GM18526 (cell line): Measurements from ENCODE around the gene PTGIS.

Source experiments
- POLR2A ChIP-seq: IDR thresholded peaks from 3 replicates; pipeline ENCODE4 v1.6.1; 2011; ENCODE audit not compliant: insufficient read length; ENCODE audit errors: extremely low read depth

The PTGIS gene

GRCh38 chr20:49507741-49508434 is 60.0 kb downstream of the PTGIS start:
- no peak for TF ChIP-seq POLR2A

DNA sequence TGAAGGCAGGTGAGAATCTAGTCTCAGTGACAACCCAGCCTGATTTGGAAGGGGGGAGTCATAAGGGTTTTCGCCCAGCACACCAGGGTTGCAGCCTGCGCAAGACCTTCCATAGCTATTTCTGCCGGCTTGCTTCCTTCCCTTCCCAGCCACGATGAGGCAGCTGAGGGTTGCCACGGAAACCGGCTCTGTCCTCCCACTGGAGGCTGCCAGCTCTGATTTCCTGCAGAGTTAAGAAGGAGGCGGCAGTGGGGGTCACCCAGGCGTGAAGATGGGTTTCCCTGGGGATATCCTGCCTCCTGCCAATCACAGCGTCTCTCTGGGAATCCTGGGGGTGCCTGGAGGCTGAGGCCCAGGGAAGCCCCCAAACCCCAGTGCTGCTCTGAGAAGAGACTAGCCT is 62.4 kb downstream of the PTGIS start:
- no peak for TF ChIP-seq POLR2A

DNA sequence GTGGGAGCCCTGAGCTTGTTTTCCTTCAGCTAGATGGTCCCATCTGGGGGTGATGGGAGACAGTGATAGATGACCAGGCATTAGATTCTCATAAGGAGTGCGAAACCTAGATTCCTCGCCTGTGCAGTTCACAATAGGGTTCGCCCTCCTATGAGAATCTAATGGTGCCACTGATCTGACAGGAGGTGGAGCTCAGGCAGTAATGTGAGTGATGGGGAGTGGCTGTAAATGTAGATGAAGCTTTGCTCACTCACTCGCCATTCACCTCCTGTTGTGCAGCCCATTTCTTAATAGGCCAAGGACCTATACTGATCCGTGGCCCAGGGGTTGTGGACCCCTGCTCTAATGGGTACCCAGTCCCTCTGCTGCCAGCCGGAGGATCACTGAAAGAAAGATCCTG is 64.8 kb downstream of the PTGIS start:
- no peak for TF ChIP-seq POLR2A

GRCh38 chr20:49501917-49502316 is 66.0 kb downstream of the PTGIS start:
- no peak for TF ChIP-seq POLR2A

DNA sequence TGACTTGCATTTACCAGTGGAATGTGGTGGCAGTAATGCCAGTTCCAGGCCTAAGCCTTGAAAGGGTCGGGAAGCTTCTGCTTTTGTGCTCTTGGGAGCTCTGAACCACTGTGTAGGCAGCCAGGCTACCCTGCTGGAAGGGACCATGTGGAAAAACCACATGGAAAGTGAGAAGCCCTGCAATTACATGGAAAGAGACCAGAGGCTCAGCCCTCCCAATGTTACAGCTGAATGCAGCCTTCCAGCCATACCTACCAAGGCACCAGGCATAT is 70.6 kb downstream of the PTGIS start:
- no peak for TF ChIP-seq POLR2A

DNA sequence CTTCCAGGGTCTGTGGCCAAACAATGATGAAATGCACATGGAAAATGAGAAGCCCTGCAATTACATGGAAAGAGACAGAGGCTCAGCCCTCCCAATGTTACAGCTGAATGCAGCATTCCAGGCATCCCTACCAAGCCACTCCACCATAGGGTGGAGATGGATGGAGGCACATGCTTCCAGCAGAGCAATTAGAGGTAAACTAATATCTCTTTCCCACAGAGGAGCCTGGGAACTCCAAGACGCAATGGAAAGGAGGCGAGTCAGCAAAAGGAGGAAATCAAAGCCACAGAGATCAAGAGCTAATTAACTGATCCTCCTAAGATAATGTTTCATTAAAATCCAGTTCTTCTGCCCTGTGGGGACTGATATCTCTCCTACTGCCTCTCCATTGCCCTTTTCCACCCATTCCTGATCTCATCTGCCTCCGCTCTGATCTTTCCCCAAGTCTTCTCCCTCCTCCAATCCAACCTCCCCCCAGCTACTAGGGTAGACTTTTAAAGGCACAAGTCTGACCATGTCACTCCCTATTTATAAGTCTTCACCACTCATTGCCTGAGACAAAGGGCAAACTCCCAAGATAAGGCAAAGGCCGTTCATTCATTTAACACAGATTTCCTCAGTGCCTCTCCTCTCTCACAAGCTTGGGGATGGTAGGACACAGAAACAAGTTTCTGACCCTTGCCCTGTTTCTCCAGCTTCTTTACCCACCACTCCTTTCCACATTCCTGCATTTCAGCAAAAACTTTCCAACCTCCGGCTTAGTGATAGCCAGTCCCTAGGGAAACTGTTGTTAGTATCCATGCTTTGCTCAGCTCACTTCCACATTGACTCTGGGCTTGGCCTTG is 71.2 kb downstream of the PTGIS start:
- no peak for TF ChIP-seq POLR2A

DNA sequence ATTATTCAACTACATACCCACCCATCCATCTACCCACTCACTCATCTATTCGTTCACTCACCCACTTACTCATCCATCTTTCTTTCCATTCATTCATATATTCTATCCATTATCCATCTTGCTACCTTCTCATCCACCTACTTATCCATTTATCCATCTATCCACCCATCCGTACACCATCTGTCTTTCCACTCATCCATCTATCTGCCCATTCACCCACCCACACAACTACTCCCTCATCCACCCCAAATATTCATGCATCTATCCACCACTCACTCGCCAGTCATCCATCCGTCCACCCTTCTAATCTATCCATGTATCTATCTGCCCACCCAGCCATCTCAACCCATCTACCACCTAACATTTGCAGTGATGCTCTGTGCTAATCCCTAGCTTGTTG is 71.9 kb downstream of the PTGIS start:
- TF ChIP-seq POLR2A = no peak

GRCh38 chr20:49490689-49491088 is 77.2 kb downstream of the PTGIS start:
- no peak for TF ChIP-seq POLR2A

DNA sequence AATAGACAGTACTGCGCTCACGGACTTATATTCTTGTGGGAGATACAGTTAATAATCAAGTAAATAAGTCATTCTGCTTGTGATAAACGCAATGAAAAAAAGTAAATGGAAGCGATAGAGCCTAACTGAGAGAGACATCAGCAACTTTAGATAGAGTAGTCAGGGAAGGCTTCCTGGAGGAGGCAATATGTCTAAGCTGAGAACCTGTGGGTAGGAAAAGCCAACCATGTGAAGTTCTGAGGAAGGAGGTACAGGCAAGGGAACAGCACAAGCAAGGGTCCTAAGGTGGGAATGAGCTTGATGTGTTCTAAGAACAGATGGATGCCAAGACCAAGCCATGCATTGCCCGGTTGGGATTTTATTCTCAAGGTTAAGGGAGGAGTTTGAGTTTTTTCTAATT is 78.2 kb downstream of the PTGIS start:
- TF ChIP-seq POLR2A = no peak

- TF ChIP-seq POLR2A = no peak
Measured at GRCh38 chr20:49486064-49486463, 81.9 kb downstream of the PTGIS start.

DNA sequence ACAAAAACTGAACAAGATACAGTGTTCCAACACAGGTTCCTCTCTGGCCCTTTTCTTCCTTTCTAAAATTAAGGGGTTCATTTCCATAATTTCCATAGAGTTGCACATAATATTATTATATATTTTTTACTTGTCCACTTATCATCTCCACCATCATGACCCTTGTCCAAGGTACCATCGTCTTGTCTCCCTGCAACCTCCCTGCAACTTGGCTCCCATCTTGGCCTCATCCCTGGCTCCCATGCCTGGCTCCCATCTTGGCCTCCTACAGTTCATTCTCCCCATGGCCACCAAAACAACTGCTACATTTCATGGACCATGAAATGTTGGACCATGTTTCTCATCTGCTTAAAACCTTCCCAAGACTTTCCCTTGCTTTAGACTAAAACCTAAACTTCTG is 82.4 kb downstream of the PTGIS start:
- no peak for TF ChIP-seq POLR2A

- no peak for TF ChIP-seq POLR2A
Measured at GRCh38 chr20:49484180-49485140, 83.5 kb downstream of the PTGIS start.

DNA sequence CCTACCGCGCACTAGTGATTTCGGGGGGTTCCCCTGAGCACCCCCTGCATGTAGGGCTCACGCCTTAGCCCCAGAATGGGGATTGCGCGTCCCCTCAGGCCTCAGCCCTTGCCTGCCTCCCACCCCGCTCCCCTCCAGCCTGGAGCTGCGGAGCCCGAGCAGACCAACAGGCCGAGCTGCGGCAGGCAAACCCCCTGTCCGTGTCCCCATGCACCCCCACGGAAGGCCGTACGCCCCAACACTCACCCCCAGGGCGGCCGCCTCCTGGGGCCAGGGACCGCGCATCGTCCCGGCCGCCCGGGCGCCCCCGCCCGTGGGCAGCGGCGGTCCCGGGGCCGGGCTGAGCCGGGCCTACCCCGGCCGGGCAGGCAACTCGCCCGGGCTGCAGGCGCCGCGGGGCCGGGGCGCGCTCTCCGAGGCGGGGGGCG is 84.2 kb downstream of the PTGIS start:
- TF ChIP-seq POLR2A = no peak

DNA sequence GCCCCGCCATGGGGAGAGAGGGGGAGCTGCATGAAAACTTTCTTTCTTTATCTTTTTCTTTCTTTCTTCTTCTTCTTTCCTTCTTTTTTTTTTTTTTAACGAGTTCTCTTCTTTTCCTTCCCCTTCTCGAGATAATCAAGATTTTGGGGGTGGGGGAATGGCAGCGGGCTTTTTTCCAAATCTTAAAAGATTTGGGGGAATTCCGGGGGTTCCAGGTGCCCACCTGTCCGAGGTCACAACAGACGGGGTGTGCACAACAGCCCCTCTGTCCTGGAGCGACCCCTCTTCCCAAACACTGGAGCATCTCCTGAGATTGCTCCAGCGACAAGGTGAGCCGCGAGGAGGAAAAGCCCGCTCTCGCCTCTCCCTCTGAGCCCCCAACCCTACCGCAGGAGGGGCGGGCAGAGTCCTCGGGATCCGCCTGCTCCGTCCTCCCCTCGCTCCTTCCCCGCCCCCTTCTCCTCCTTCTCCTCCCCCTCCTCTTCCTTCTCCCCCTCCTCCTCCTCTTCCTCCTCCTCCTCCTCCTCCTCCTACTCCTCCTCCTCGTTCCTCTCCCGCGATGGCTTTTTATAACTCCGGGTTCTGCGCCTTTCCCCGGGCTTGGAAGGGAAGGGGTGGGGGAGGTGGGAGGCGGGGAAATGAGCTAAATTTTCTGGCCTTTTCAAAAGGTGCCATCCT is 84.8 kb downstream of the PTGIS start:
- TF ChIP-seq POLR2A = no peak

DNA sequence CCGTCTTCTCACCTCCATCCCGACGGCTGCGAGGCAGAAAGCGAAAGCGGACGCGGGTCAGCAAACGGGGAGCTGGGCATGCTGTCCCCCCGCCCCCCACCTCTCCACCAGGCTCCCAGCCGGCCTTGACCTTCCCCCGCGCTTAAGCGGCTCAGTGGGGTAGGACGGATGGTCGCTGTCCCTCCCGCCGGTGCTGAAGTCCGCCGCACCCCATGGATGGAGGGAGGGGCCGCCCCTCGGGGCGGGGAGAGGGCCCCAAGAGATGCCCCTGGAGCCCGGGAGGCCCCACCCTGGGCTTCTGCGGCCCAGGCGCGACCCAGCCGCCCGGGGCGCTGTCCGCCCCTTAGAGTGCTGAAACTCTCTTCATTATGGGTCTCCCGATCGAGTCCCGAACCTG is 85.3 kb downstream of the PTGIS start, which contains the start of gene KCNB1:
KCNB1 (minus strand) TSS at position 48 of the 397 bp plus-strand sequence. CDS start 188 bp downstream, outside the sequence.
- TF ChIP-seq POLR2A = no peak

DNA sequence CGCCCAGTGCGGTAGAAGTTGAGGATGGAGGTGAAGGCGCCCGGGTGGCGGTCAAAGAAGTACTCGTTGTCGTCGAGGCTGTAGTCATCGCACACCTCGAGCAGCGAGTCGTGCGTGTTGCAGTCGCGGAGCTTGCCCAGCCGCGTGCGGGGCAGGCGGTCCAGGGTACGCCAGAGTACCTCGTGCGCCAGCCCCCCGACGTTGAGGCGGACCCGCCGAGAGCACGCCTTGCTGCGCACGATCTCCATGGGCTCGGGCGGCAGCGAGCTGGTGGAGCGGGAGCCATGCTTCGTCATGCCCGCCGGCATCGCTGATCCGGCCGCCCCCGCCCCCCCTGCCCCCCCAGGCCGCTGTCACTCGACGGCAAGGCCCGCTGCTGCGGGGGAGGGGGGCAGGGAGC is 85.8 kb downstream of the PTGIS start:
- TF ChIP-seq POLR2A = no peak

DNA sequence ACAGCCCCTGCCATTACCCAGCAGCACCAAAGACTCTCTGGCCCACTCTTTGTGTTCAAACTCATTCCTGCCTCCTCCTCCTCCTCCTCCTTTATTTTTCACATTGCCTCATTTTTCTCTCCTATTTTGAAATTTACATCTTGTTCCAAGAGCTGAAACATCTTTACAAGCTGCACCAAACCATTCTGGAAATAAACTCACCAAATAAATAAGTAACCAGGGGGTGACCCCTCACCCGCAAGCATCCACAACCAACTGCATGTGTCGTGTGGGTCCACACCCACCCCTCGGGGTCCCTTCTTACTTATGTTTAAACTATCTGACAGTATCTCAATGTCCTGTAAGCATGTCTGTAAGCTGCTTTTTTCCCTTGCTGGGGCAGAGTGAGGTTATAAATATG is 86.8 kb downstream of the PTGIS start:
- no peak for TF ChIP-seq POLR2A
